Gastrocnemius medialis (tissue), 4 donors: ENCODE data around the gene TTC16. TPM values are rescaled to one million over a fixed set of nuclear protein-coding genes. Genes with fewer than 3 reads are reported as not detected.
A peak's percentile ranks its signal among the peaks of the same experiment; 100 is the strongest.

Experiments used
- ATAC-seq, 2 donors: fragments of 150-250 bp; one replicate each; pipeline ENCODE4 v1.9.1; 2016
- DNase-seq, 2 donors: peaks; one replicate each; pipeline ENCODE4 v3.0.0-alpha.2; 2019
- H3K27ac ChIP-seq, 4 donors: fragments of 200-600 bp; sonication (generic); 1 replicate in 1 of 4; 2 replicates in 3 of 4; pipeline ENCODE4 v1.5.1; 2016 to 2018; ENCODE audit warnings: mild to moderate bottlenecking in 2 of 4, moderate library complexity in 1 of 4
- H3K27me3 ChIP-seq, 3 donors: fragments of 200-600 bp; sonication (generic) in 2 of 3; 1 replicate in 1 of 3; 2 replicates in 2 of 3; pipeline versions ENCODE4 v1.5.1 to v1.6.0; 2016 to 2019; ENCODE audit warnings: mild to moderate bottlenecking in 1 of 3, moderate library complexity in 1 of 3
- H3K36me3 ChIP-seq, 2 donors: fragments of 200-600 bp; sonication (generic) in 1 of 2; one replicate each; pipeline ENCODE4 v1.5.1; 2017 to 2018
- H3K4me1 ChIP-seq, 2 donors: fragments of 200-600 bp; sonication (generic) in 1 of 2; one replicate each; pipeline ENCODE4 v1.5.1; 2016 to 2017; ENCODE audit warnings: mild to moderate bottlenecking in 2 of 2
- H3K4me3 ChIP-seq, 4 donors: fragments of 200-600 bp; sonication (generic) in 3 of 4; 1 replicate in 1 of 4; 2 replicates in 3 of 4; pipeline ENCODE4 v1.5.1; 2016 to 2019; ENCODE audit warnings: mild to moderate bottlenecking in 2 of 4
- H3K9me3 ChIP-seq, 3 donors: fragments of 200-600 bp; sonication (generic) in 2 of 3; 1 replicate in 1 of 3; 2 replicates in 2 of 3; pipeline ENCODE4 v1.5.1; 2016 to 2019
- CTCF ChIP-seq, 5 experiments: fragments of 450-650 bp in 3 of 5; fragments of 200-600 bp in 2 of 5; sonication (generic) in 2 of 5; IDR thresholded peaks in 4 of 5; conservative IDR thresholded peaks in 1 of 5; 1 replicate in 4 of 5; 2 replicates in 1 of 5; pipeline ENCODE4 v1.5.1; 2016 to 2019; ENCODE audit warnings: antibody characterized with exemption in 5 of 5, mild to moderate bottlenecking in 3 of 5, moderate library complexity in 3 of 5
- POLR2A ChIP-seq, 2 donors: fragments of 450-650 bp; IDR thresholded peaks; one replicate each; pipeline ENCODE4 v1.6.1; 2017; ENCODE audit warnings: antibody characterized with exemption in 2 of 2, mild to moderate bottlenecking in 2 of 2, moderate library complexity in 2 of 2
- in situ Hi-C, 4 donors: fragments of 200-750 bp; cut with MboI; loops; one replicate each; pipeline versions ENCODE4 v1.15.0 to v1.8.0; 2017; ENCODE audit warnings: low sequenced_read_pairs in 4 of 4
- intact Hi-C: fragments of 100-400 bp; cut with DNase I; formaldehyde crosslinking; loops from one replicate; pipeline ENCODE4 v1.15.1; 2023; ENCODE audit warnings: low total_unique reads
- total RNA-seq, 4 donors: library from RNA; depleted of rRNA; stranded (reverse); fragments of >200 nt; gene quantifications; one replicate each; pipeline versions ENCODE4 v1.1.0 to v1.2.3, GENCODE V29; 2016

Gene TTC16
- total RNA-seq, 4 donors from 2014 or later: not detected

- Histone ChIP-seq H3K27ac (peak overlapping the region; percentile 65 to 81 (median 76)), H3K4me1 (peaks cover 11 to 18% of the 10 kb centered on the region in 2 donors), H3K36me3 (no peaks in the 10 kb centered on the region), H3K9me3 (no peaks in the 10 kb centered on the region), H3K27me3 (no peaks in the 10 kb centered on the region), H3K4me3 (peak overlapping the region in 3 of 4 donors; percentile 8 to 63 (median 18))
- DNase-seq (no peak), ATAC-seq (no peak)
- in situ Hi-C loops (no loop called here), intact Hi-C loops (no loop called here)
- TF ChIP-seq CTCF (IDR thresholded peaks at IDR 0.05 in 4 of 5, conservative IDR thresholded peaks at IDR 0.05 in 1 of 5) (no peak), POLR2A (IDR thresholded peaks at IDR 0.05) (no peak)
Measured at GRCh38 chr9:127767909-127768331, 52.0 kb downstream of the TTC16 start.

- TF ChIP-seq POLR2A (IDR thresholded peaks at IDR 0.05) (no peak), CTCF (IDR thresholded peaks at IDR 0.05 in 4 of 5, conservative IDR thresholded peaks at IDR 0.05 in 1 of 5) (no peak)
- no peak for ATAC-seq
- Histone ChIP-seq H3K36me3 (no peaks in the 10 kb centered on the region), H3K9me3 (no peaks in the 10 kb centered on the region), H3K4me1 (peaks cover 11 to 18% of the 10 kb centered on the region in 2 donors), H3K4me3 (peak overlapping the region in 2 of 4 donors; percentile 18 to 63), H3K27me3 (no peaks in the 10 kb centered on the region), H3K27ac (peak overlapping the region; percentile 65 to 81 (median 76))
- no peak for DNase-seq
- in situ Hi-C loops: no loop called here
- intact Hi-C loops: no loop called here
Measured at GRCh38 chr9:127768698-127769097, 52.8 kb downstream of the TTC16 start.

- Histone ChIP-seq H3K27me3 (no peaks in the 10 kb centered on the region), H3K36me3 (no peaks in the 10 kb centered on the region), H3K4me3 (peak overlapping the region in 2 of 4 donors; percentile 18 to 63), H3K9me3 (no peaks in the 10 kb centered on the region), H3K27ac (peak overlapping the region; percentile 65 to 81 (median 76)), H3K4me1 (peaks cover 11 to 18% of the 10 kb centered on the region in 2 donors)
- in situ Hi-C loops: no loop called here
- intact Hi-C loops: no loop called here
- no peak for DNase-seq
- no peak for TF ChIP-seq POLR2A (IDR thresholded peaks at IDR 0.05)
- ATAC-seq: no peak
Measured at GRCh38 chr9:127769101-127769500, 53.2 kb downstream of the TTC16 start.

GRCh38 chr9:127769929-127770582 lies 54.2 kb downstream of the TTC16 start:
- no peaks in the 10 kb centered on the region for H3K27me3 ChIP-seq
- ATAC-seq (no peak), DNase-seq (no peak)
- H3K9me3 ChIP-seq: no peaks in the 10 kb centered on the region
- TF ChIP-seq POLR2A (IDR thresholded peaks at IDR 0.05) (no peak), CTCF (IDR thresholded peaks at IDR 0.05 in 4 of 5, conservative IDR thresholded peaks at IDR 0.05 in 1 of 5) (no peak)
- peaks cover 11 to 18% of the 10 kb centered on the region in 2 donors for H3K4me1 ChIP-seq
- no peaks in the 10 kb centered on the region for H3K36me3 ChIP-seq
- peak overlapping the region; percentile 58 to 69 (median 66) for H3K4me3 ChIP-seq
- in situ Hi-C loops: no loop called here
- peak overlapping the region; percentile 56 to 81 (median 76) for H3K27ac ChIP-seq
- intact Hi-C loops: no loop called here

- peak overlapping the region; percentile 56 to 81 (median 76) for H3K27ac ChIP-seq
- peaks cover 11 to 18% of the 10 kb centered on the region in 2 donors for H3K4me1 ChIP-seq
- no peaks in the 10 kb centered on the region for H3K36me3 ChIP-seq
- H3K4me3 ChIP-seq: peak overlapping the region; percentile 58 to 69 (median 66)
- TF ChIP-seq CTCF (IDR thresholded peaks at IDR 0.05 in 4 of 5, conservative IDR thresholded peaks at IDR 0.05 in 1 of 5): no peak
- TF ChIP-seq POLR2A (IDR thresholded peaks at IDR 0.05): no peak
- H3K27me3 ChIP-seq: no peaks in the 10 kb centered on the region
- DNase-seq (no peak), ATAC-seq (no peak)
- H3K9me3 ChIP-seq: no peaks in the 10 kb centered on the region
- in situ Hi-C loops (no loop called here), intact Hi-C loops (no loop called here)
Measured at GRCh38 chr9:127770583-127770904, 54.7 kb downstream of the TTC16 start.
